Thoracic aorta (tissue), 2 donors: ENCODE results near the gene CDCA4. TPM values are rescaled to one million over a fixed set of nuclear protein-coding genes. Genes with fewer than 3 reads are reported as not detected.

Source experiments
- ATAC-seq: fragments of 150-250 bp; one replicate; pipeline ENCODE4 v1.8.0; 2017; ENCODE audit warnings: low read depth; ENCODE audit not compliant: insufficient number of reproducible peaks, low FRiP score
- DNase-seq: peaks from one replicate; pipeline ENCODE4 v3.0.0-alpha.2; 2020; ENCODE audit warnings: low spot score
- H3K27ac ChIP-seq, 2 donors: fragments of 200-600 bp; sonication (generic); 1 replicate in 1 of 2; 2 replicates in 1 of 2; pipeline ENCODE4 v1.5.1; 2016; ENCODE audit warnings: mild to moderate bottlenecking in 2 of 2, moderate library complexity in 2 of 2
- H3K27me3 ChIP-seq: fragments of 200-600 bp; sonication (generic); replicated peaks from 2 replicates; pipeline ENCODE4 v1.6.0; 2016; ENCODE audit warnings: mild to moderate bottlenecking; ENCODE audit not compliant: insufficient read depth
- H3K36me3 ChIP-seq: fragments of 200-600 bp; sonication (generic); one replicate; pipeline ENCODE4 v1.5.1; 2016
- H3K4me1 ChIP-seq, 2 donors: fragments of 200-600 bp; sonication (generic); 1 replicate in 1 of 2; 2 replicates in 1 of 2; pipeline versions ENCODE4 v1.5.1 to v1.6.0; 2016; ENCODE audit warnings: low read depth in 2 of 2, mild to moderate bottlenecking in 1 of 2; ENCODE audit not compliant: control insufficient read depth in 1 of 2
- H3K4me3 ChIP-seq: fragments of 200-600 bp; sonication (generic); 2 replicates; pipeline ENCODE4 v1.5.1; 2016; ENCODE audit warnings: mild to moderate bottlenecking
- H3K9me3 ChIP-seq: fragments of 200-600 bp; sonication (generic); 2 replicates; pipeline ENCODE4 v1.5.1; 2016
- CTCF ChIP-seq: fragments of 200-600 bp; sonication (generic); IDR thresholded peaks from one replicate; pipeline ENCODE4 v1.5.1; 2019; ENCODE audit warnings: antibody characterized with exemption
- total RNA-seq, 2 donors: library from RNA; depleted of rRNA; stranded (reverse); fragments of >200 nt; gene quantifications; one replicate each; pipeline versions ENCODE4 v1.1.0 to v1.2.3, GENCODE V29; 2016

CDCA4 gene
- total RNA-seq, 2 donors from 2014 or later = 1.6 to 6.5 TPM

DNA sequence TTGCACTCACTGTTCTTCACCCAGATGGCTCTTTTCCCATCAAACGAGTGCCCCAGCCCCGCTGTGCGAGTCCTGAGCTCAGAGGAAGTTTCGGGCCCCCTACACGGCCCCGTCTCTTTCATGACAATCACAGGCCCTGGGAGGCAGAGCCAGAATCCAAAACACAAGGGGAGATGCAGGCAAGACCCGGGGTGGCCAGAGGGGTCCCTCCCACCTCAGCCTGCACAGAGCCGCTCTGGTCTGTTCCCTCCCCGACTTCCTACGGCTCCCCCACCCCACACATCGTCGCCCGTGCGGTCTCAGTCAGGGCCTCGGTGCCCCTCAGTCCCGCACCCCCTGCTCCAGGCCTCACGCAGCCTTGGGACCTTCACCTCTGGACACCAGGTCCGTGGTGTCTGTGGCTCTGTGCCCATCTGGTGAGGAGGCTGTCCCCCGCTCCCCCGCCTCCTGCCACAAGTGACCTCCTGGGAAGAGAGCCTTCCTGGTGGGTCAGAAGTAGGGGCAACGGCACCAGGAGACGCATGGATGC lies 35.5 kb upstream of the CDCA4 start:
- no peaks in the 10 kb centered on the region for H3K36me3 ChIP-seq
- no peak for ATAC-seq

GRCh38 chr14:105055736-105056302 lies 34.9 kb upstream of the CDCA4 start:
- Histone ChIP-seq H3K4me1 (peaks cover 0 to 4% of the 10 kb centered on the region in 2 donors), H3K27ac (no peak overlapping the region), H3K9me3 (no peaks in the 10 kb centered on the region), H3K36me3 (no peaks in the 10 kb centered on the region), H3K27me3 (no peaks in the 10 kb centered on the region), H3K4me3 (no peak overlapping the region)
- no peak for TF ChIP-seq CTCF
- no peak for ATAC-seq
- DNase-seq = no peak

More for the DNA sequence above, 35.5 kb upstream of the CDCA4 start:
- no peak overlapping the region for H3K27ac ChIP-seq
- DNase-seq = no peak
- H3K4me3 ChIP-seq = no peak overlapping the region
- no peaks in the 10 kb centered on the region for H3K9me3 ChIP-seq
- H3K27me3 ChIP-seq = no peaks in the 10 kb centered on the region
- TF ChIP-seq CTCF = no peak
- peaks cover 0 to 4% of the 10 kb centered on the region in 2 donors for H3K4me1 ChIP-seq

DNA sequence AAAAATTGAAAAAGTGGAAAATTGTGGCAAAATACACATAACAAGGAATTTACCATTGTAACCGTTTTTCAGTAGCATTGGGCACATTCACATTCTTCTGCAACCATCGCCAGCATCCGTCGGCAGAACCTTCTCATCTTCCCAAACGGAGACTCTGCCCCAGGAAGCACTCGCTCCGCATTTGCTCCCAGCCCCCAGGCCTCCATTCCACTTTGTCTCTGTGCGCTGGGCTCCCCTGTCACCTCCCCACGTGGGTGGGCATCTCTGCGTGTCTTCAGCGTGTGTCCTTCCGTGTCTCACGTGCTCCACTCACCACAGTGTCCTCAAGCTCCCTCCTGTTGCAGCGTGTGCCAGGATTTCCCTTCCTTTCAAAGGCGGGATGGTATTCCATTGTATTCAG lies 34.5 kb upstream of the CDCA4 start:
- no peaks in the 10 kb centered on the region for H3K27me3 ChIP-seq
- no peaks in the 10 kb centered on the region for H3K9me3 ChIP-seq
- H3K4me3 ChIP-seq = no peak overlapping the region
- ATAC-seq (no peak), DNase-seq (no peak)
- no peak overlapping the region for H3K27ac ChIP-seq
- TF ChIP-seq CTCF = no peak
- peaks cover 0 to 4% of the 10 kb centered on the region in 2 donors for H3K4me1 ChIP-seq
- no peaks in the 10 kb centered on the region for H3K36me3 ChIP-seq

- H3K36me3 ChIP-seq = no peaks in the 10 kb centered on the region
- H3K4me1 ChIP-seq = no peaks in the 10 kb centered on the region
- H3K27me3 ChIP-seq = no peaks in the 10 kb centered on the region
- no peak overlapping the region for H3K4me3 ChIP-seq
- no peak overlapping the region for H3K27ac ChIP-seq
- no peak for ATAC-seq
- H3K9me3 ChIP-seq = no peaks in the 10 kb centered on the region
- no peak for DNase-seq
- TF ChIP-seq CTCF = no peak
Observed at GRCh38 chr14:105053996-105054395, 33.1 kb upstream of the CDCA4 start.

GRCh38 chr14:105053421-105053820 lies 32.5 kb upstream of the CDCA4 start:
- no peak for DNase-seq
- ATAC-seq = no peak
- Histone ChIP-seq H3K4me1 (no peaks in the 10 kb centered on the region), H3K9me3 (no peaks in the 10 kb centered on the region), H3K4me3 (no peak overlapping the region), H3K27ac (no peak overlapping the region), H3K27me3 (no peaks in the 10 kb centered on the region), H3K36me3 (no peaks in the 10 kb centered on the region)
- TF ChIP-seq CTCF = no peak
